A673 (cell line): Measurements from ENCODE around the gene ASTL.

Source experiments
- EZH2 ChIP-seq: fragments of 200-600 bp; sonication (generic); IDR thresholded peaks from 2 replicates; pipeline ENCODE4 v1.6.1; 2017; ENCODE audit warnings: borderline replicate concordance, low read depth, mild to moderate bottlenecking, mixed read lengths, antibody characterized with exemption, low read length; ENCODE audit not compliant: poor library complexity, severe bottlenecking
- TF ChIP-seq, protein P1 (sequence below): fragments of 300-800, 200-600 bp; sonication (generic); conservative IDR thresholded peaks from 2 replicates; pipeline ENCODE4 v1.5.1; 2017; ENCODE audit warnings: low read depth, mild to moderate bottlenecking, antibody characterized with exemption, low read length, moderate library complexity, mixed read lengths

DNA sequence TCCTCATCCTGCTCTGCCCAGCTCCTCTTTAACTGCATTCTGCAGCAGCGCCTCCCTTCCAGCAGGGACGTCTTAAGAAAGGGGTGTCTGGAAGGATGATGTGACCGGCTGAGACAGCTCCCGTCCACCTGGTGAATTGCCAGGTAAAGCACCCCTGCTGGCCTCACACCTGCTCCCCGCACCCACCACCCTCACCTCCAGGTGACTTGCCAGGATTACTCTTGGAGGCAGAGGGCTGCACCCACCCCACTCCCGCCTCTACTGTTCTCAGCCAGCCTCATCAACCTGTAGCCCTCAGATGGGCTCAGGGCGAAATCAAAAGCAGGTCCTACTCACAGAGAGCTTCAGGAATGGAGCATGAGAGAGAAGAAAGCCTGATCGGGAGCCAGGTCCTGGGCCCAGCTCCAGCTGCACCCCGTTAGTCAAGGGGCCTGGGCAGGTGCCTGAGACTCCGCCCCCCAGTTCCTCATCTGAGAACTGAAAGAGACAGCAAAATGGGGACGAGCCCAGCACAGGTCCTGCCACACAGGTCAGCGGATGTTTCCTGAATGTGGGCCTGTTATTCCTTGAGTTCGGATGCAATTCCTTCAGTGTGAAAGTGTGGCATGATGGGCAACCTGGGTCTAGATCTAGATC, 27.6 kb downstream of the ASTL start:
- TF ChIP-seq, protein P1, sequence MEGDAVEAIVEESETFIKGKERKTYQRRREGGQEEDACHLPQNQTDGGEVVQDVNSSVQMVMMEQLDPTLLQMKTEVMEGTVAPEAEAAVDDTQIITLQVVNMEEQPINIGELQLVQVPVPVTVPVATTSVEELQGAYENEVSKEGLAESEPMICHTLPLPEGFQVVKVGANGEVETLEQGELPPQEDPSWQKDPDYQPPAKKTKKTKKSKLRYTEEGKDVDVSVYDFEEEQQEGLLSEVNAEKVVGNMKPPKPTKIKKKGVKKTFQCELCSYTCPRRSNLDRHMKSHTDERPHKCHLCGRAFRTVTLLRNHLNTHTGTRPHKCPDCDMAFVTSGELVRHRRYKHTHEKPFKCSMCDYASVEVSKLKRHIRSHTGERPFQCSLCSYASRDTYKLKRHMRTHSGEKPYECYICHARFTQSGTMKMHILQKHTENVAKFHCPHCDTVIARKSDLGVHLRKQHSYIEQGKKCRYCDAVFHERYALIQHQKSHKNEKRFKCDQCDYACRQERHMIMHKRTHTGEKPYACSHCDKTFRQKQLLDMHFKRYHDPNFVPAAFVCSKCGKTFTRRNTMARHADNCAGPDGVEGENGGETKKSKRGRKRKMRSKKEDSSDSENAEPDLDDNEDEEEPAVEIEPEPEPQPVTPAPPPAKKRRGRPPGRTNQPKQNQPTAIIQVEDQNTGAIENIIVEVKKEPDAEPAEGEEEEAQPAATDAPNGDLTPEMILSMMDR = no peak
- no peak for TF ChIP-seq EZH2
